ENCODE results near the gene MLLT6. TPM values are rescaled to one million over a fixed set of nuclear protein-coding genes. Genes with fewer than 3 reads are reported as not detected.

MLLT6 gene
- total and polyA plus RNA-seq, 2 of the 13 experiments (the other 11 are each of a cell fraction or from before 2014, with no cell fraction given) = 50.7 to 69.5 TPM

GRCh38 chr17:38752308-38753070, 47.4 kb downstream of the MLLT6 start, which contains the start of gene PSMB3 (continued):
- TF ChIP-seq STAT5B (CRISPR knock-in tag; IDR thresholded peaks at IDR 0.05) (no peak), TBX3 (IDR thresholded peaks at IDR 0.05; ENCODE audit: borderline replicate concordance) (no peak; the same call in none of the 2 replicates), ZNF552 (CRISPR knock-in tag; IDR thresholded peaks at IDR 0.05; ENCODE audit: borderline replicate concordance) (no peak), HNF4A (CRISPR knock-in tag; IDR thresholded peaks at IDR 0.05) (peak; percentile 72), AGO2 (optimal IDR thresholded peaks at IDR 0.05; ENCODE audit: low read depth, low read length) (no peak), CREM (IDR thresholded peaks at IDR 0.05) (peak; percentile 94), CREM (CRISPR knock-in tag; IDR thresholded peaks at IDR 0.05) (no peak), ZNF644 (CRISPR knock-in tag; IDR thresholded peaks at IDR 0.05; ENCODE audit: low read depth) (peak; percentile 33; the same call in 1 of the 2 replicates), SYNCRIP (IDR thresholded peaks at IDR 0.05; ENCODE audit: insufficient read depth, low read depth, low read length) (no peak), ISL2 (CRISPR knock-in tag; IDR thresholded peaks at IDR 0.05) (no peak), ZNF407 (CRISPR knock-in tag; IDR thresholded peaks at IDR 0.05; ENCODE audit: not compliant biosample characterization) (no peak), ZGPAT (CRISPR knock-in tag; IDR thresholded peaks at IDR 0.05) (no peak; the same call in 1 of the 2 replicates), ZNF792 (CRISPR knock-in tag; IDR thresholded peaks at IDR 0.05) (peak; percentile 86; the same call in 1 of the 2 replicates), ZNF12 (CRISPR knock-in tag; IDR thresholded peaks at IDR 0.05) (peak; percentile 35), MBNL3 (CRISPR knock-in tag; conservative IDR thresholded peaks at IDR 0.05) (no peak), SALL2 (CRISPR knock-in tag; IDR thresholded peaks at IDR 0.05) (peak; percentile 93; the same call in 1 of the 2 replicates), ZNF883 (CRISPR knock-in tag; IDR thresholded peaks at IDR 0.05; ENCODE audit: not compliant biosample characterization) (peak; percentile 54), ZBTB38 (CRISPR knock-in tag; IDR thresholded peaks at IDR 0.05) (peak; percentile 86; the same call in 1 of the 2 replicates), ATF6 (CRISPR knock-in tag; conservative IDR thresholded peaks at IDR 0.05) (no peak)

Measured in HepG2 (cell line).